GM19351 (cell line): ENCODE measurements around the gene HAUS3.
"Not testable (repeated sequence)": the region's sequence is repeated elsewhere in the genome, so short reads cannot be mapped to it uniquely, and the experiment has no call there.

Experiments
- ATAC-seq: cut with Tn5 transposase; IDR thresholded peaks from one replicate; pipeline ENCODE4 v1.9.1; 2021; ENCODE audit warnings: mild to moderate bottlenecking, moderate library complexity; ENCODE audit not compliant: unreplicated experiment

The HAUS3 gene

DNA sequence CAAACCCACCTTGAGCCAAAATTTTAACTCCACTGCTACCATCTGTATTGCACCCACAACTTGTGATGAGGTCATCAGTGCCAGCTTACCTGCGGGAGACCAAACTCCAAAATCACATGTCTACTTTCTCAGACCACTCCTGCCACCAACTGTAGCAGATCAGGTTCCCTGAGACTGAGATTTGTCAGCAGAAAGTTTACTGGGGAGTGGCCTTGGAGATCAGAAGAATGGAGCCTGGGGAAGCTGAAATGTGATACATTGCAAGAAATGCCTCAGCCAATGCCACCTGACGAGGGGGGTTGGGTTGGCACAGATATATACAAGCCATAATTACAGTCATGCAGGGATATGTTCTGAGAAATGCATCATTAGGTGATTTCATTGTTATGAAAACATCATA, 19.1 kb downstream of the HAUS3 start:
- no peak for ATAC-seq

DNA sequence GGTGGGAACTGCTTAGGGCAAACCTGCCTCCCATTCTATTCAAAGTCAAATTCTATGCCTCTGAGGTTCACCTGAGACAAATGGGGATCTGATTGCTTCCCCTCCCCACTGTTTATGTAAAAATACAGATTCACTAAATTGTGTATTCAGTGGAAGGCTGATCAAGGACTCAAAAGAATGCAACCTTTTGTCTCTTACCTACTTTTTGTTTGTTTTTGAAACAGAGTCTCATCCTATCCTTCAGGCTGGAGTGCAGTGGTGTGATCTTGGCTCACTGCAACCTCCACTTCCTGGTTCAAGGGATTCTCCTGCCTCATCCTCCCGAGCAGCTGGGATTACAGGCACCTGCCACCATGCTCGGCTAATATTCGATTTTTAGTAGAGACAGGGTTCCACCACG, 20.5 kb downstream of the HAUS3 start:
- ATAC-seq = not testable (repeated sequence)

DNA sequence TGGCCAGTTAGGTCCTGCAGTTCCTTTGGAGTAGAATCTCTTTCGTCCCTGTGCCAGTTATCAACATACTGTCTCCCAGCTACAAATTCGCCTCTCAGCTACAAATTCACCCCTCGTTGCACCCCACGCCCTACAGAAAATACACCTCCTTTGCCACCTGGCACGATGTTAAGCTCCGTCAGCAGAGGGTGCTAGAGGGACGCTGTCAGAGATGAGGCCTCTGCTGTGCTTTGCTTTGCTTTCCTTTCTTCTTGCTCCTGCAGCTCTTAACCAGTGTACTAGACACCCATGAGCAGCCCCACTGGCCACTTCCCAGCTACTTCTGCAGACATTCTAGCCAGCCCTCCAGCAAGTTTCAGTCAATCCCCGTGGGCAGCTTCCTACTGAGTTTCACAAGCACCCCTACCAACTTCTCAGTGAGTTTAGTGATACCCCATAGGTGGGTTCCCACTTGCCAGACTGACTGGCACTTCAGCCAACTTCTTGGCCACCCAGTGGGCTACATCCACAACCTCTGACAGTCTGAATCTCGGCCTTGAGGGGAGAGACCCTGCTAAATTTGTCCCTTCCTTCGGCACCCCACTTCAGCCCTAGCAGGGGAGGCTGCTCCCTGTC, 21.8 kb downstream of the HAUS3 start:
- peak; percentile 68 for ATAC-seq

DNA sequence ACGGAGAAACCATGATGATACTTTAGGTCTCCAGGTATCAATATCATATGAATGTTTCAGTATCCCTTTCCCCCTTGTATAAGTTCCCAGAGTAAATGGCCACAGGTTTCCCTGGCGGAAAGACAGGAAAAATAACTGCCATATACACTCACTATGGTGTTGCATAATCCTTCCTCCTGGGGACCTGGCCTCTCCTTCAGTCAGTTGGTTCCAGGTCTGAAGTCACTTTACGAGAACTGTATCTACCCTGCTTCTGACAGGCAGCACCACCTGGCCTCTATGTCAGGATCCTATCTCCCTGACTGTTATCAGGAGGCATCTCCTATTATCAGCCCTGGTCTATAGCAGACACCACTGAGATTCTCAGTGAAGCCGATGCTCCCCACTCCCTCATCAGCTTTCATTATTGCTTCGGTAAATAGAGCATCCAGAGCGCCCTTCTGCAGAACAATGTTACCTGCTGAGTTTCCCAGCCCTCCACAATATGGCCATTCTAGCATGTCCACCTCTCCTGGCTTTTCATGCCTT, 22.6 kb downstream of the HAUS3 start:
- no peak for ATAC-seq

DNA sequence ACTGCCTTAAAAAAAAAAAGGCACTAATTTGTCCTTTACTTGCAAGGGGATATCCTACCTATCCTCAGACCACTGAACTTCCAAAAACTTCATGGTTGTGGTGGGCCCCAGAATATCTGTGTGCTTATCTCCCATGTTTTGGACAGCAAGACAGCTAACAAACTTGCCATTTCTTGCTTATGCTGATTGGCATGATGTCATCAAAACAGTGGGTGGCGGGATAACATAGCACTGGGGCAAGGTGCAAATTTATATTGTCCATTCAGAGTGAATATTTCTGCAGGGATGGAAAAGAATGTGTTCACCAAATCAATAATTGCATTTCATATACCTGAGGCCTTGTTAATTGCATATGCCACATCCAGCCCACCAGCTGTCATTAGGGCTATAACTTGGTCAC, 23.5 kb downstream of the HAUS3 start:
- no peak for ATAC-seq

DNA sequence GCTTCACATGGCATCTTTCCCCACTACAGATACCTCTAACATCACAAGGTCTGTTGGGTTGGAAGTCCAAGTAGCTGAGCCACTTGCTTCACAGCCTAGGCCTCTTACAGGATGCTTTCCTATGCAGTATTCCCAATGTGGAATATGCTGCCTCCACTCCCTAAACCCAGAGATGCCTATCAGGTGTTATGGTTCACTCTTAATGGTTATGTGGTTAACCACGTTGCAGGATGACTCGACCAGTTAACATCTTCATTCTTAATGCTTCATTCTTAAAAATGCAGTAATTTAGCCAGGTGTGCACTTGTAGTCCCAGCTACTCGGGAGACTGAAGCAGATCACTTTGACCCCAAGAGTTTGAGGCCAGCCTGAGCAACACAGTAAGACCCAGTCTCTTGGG, 24.2 kb downstream of the HAUS3 start:
- ATAC-seq = no peak

DNA sequence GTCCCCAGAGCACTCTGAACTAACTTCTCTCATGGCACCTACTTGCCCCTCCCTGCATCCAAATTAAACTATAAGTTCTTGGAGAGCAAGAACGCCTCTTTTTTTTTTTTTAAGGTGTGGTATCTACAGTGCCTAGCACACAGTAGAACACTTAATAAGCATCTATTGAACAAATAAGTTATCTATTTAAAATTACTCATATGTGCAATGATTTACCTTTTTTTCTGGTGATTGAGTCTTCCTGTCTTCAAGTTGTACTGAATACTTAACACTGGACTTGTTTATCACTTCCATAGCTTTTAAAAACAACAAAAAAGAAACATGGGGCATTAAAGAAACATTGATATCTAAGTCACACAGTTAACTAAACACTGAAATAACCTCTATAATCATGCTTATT, 29.1 kb downstream of the HAUS3 start:
- no peak for ATAC-seq

DNA sequence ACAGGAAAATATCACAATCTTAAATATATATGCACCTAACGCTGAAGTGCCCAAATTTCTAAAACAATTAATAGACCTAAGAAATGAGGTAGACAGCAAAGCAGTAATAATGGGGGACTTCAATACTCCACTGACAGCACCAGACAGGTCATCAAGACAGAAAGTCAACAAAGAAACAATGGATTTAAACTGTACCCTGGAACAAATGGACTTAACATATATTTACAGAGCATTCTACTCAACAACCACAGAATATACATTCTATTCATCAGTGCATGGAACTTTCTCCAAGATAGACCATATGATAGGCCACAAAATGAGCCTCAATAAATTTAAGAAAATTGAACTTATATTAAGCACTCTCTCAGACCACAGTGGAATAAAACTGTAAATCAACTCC, 39.1 kb downstream of the HAUS3 start:
- ATAC-seq = not testable (repeated sequence)

DNA sequence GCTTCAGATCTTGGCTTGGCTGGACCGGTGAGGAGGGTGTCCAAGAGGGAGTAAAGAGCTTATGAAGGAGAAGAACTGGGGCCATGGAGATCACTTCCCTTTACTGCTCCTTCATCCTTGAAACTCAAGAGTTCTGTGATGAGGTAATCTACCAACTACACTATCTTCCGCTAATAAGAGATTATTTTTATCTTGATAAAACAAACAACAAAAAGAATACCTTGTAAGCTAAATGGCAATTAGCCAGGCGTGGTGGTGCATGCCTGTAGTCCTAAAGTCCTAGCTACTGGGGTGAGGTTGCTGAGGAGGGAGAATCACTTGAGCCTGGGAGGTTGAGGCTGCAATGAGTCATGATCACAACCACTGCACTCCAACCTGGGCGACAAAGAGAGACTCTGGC, 47.4 kb downstream of the HAUS3 start:
- no peak for ATAC-seq

DNA sequence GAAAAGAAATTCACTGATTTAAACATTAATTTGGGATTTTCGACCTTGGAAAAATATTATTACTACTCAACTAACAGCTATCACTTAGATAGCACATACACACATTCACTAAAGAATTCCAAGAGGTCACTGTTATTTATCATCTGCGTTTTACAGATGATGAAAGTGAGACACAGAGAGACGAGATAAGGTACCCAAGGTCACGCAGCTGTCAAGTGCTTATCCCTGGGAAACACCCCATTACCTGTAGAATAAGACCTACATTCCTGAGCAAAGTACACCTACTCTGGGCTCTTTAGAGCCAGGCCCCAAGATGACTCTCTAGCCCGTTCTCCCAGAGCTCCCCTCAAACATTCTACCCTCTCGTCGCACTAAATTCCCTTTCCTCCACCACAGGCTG, 48.6 kb downstream of the HAUS3 start:
- no peak for ATAC-seq

DNA sequence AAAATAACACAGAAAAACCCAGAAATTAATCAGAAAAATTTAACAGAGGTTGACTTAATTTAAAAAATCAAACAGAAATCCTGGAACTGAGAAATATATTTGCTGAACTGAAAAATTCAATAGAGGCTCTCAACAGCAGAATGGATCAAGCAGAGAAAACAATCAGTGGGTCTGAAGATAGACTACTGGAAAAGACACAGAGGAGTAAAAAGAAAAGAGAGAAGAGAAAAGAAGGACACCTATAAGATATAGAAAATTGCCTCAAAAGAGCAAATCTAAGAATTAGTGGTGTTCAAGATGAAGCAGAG, 55.1 kb downstream of the HAUS3 start:
- ATAC-seq = no peak

DNA sequence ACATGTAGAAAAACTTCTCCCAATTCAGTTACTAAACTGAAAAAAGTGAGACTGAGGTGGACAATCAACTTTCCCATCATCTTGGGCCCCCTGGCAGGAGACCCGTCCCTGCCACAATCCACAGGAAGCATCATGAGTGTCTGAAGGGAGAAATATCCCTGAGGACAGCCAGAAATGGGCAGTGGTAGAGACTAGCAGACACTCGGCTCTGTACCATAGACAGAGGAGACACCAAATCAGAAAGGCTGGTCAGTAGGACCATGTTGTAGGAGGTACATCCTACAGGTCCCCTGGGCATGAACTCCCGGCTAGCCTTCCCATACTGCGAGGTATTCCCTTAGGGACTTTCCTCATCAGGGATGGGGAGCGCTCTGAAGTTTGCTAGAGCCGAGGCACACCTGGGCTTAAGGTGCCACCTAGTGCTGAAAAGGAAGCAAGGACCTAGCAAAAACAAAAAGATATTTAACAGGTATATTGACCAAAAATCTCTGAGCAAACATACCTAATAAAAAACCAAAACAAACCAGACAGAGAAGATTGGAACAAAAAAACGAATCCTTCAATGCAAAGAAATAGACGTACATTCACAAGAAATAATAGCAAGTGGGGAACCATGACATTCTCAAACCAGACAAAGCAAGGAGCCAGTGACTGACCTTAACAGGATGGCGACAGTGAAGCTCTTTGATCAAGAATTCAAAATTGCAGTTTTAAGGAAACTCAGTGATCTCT, 55.6 kb downstream of the HAUS3 start:
- no peak for ATAC-seq

DNA sequence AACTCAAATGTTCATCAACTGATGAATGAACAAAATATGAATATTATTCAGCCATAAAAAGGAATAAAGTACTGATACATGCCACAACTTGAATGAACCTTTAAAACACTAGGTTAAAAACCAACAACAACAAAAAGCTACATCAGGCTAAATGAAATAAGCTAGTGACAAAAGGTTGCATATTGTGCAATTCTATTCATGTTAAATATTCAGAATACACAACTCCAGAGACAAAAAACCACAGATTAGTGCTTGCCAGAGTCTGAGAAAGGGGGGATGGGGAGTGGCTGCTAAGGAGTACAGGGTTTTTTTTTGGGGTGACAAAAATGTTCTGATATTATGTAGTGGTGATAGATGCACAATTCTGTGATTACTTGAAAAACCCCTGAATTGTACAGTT, 58.5 kb downstream of the HAUS3 start:
- ATAC-seq = no peak

DNA sequence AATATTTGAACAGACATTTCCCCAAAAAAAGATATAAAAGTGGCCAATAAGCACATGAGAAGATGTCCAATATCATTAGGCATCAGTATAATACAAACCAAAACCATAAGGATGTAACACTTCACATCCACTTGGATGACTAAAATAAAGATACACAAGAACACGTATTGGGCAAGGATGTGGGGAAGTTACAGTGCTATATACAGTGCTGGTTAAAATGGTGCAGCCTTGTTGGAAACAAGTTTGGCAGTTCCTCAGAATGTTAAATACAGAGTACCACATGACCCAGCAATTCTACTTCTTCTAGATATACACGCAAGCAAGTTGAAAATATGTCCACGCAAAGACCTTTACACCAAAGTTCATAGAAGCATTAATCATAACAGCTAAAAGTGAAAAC, 58.9 kb downstream of the HAUS3 start:
- no peak for ATAC-seq

DNA sequence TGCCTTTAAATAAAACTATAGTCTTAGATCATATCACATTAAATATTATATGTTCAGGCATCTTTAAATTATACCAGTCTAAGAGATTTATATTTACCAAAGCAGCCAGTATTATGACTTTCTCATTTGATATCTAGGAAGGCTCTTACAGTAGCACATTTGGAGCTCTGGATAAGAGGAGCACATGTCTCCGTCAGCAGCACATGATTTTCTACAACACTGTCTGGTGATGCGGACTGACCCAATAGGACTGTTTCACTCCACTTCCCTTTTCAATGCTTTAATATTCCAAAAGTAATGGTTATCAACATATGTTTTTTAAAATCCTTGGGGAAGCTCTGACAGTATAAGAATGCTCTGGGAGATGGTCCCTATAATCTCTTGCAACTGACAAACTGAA, 61.5 kb downstream of the HAUS3 start:
- ATAC-seq = no peak

DNA sequence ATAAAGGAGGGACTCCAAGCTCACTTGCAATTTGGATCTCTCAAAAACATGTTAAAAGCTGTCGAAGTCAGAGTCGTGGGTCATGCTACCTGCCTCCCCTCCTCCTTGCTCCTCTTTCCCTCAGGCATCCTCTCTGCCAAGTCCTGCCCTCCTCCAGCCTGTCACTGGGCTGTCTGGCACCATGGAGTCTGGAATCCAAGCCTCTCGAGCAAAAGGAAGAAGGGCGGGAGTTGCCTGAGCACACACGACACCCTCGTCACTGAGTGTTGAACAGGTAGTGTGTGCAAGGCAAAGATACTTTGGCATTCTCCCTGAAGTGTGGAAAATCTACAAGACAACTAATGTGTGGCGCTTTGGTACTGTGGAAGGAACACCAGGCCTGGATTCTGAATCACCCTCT, 62.2 kb downstream of the HAUS3 start:
- ATAC-seq = no peak

DNA sequence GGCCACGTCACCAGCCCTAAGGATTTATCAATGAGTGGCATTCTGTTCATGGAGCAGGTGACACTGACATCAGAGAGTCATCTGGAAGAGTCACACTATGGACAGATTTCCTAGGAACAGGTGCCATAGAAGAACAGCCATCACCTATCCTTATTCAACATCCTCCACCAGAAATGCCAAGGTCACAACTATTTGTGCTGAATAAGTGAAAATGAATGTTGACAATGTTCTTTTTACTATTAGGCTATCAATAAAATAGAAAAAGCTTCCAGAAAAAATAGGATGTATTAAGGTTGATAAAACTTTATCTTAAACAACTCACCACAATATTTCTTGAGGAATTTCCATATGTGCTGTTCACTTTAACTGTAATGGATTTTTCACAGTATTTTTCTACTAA, 62.9 kb downstream of the HAUS3 start:
- ATAC-seq = no peak
